Stomach (tissue), 4 donors: Measurements from ENCODE around the gene MYB.

Experiments used
- CTCF ChIP-seq, 7 experiments: fragments of 450-650 bp in 4 of 7; fragments of 200-600 bp in 3 of 7; sonication (generic) in 3 of 7; IDR thresholded peaks; one replicate each; pipeline ENCODE4 v1.5.1; 2016 to 2019; ENCODE audit warnings: antibody characterized with exemption in 7 of 7, control low read depth in 2 of 7, mild to moderate bottlenecking in 1 of 7
- POLR2AphosphoS5 ChIP-seq, 3 donors: sonication (generic); formaldehyde crosslinking; IDR thresholded peaks; one replicate each; pipeline ENCODE4 v1.6.1; 2016; ENCODE audit warnings: antibody characterized with exemption in 3 of 3

DNA sequence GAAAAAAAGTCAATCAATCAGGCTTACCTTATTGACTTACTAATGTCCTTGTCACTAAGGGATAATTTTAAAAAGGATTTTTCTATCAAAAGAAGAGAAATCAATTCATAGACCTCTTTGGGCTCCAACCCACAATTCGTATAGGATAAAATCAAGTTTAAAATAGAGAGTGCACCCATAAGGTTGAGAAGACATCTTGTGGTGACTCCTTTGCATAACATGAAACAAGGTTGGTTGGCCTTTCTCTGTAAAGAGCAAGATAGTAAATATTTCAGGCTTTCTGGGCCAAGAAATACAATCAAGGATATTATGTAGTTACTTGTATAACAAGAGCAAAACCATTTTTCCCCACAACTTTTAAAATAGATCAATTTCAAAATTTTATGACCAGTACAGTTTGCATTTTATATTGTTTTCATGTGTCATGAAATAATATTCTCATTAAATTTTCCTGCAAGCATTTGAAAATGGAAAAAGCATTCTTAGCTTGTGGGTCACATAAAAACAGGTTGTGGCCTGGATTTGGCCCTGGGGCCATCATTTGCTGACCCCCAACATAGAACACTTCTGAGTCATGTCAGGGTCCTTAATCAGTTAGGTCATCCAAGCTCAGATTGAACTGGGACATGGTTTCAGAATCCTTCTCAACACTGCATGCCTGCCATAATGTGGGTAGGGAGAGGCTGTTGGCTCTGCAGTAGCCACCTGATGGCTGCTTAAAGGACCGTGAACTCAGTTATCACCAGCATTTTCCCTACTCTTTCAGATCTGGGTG lies 76.7 kb downstream of the MYB start:
- TF ChIP-seq POLR2AphosphoS5 (IDR thresholded peaks at IDR 0.05) (no peak), CTCF (IDR thresholded peaks at IDR 0.05) (no peak)
